CD4-positive, alpha-beta T cell treated with Interleukin-4 for 4 hours (primary cell): ENCODE measurements around the gene OTUD5.
A peak's percentile ranks its signal among the peaks of the same experiment; 100 is the strongest.

Experiments
- DNase-seq: peaks from one replicate; pipeline ENCODE4 v3.0.0-alpha.2; 2020

Gene OTUD5

DNA sequence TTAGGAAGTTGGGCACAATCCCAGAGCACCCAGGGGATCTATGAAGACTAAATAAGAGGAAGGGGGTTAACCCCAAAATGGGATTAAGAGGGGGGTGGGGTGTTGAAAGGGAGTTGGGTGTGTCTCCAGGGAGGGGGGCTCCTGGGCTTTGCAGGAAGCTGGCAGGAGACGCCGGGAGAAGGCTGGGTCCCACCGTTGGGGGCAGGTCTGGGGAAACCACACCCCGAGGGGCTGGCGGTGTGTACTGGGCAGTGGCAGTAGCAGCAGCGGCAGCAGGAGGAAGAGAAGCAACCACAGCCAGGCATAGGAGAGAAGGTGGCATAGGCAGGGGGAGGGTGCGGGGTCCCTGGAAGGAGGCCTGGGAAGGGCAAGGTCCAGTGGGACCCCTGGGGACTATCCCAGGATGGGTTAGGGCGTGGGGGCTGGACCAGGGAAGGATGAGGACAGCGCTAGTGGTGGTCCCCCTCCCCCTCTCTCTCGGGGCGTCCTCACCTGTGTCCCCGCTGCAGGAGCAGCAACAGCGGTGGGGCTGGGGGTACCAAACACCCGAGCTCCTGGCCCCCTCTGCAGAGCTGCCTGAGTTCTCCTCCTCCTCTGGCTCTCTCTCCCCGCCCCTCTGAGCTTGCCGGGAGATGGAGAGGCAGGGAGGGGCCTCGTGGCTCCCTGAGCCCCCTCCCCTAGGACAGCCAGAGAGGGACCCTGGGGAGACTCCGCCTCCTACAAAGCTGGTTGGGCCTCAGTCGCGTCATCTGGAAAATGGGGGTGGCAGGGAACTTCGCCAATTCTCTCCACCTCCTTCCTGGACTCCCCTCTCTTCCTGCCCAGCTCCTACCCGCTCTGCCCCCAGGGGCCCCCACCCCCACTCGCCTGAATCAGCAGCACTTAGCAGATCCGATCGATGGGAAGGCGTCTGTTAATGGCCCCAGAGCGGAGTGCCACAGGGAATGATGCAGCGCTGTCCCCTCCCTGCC is 14.1 kb upstream of the OTUD5 start, which contains the start of gene KCND1:
KCND1 (minus strand) TSS at position 596 of the 971 bp plus-strand sequence. CDS start 1,573 bp downstream, outside the sequence.
- no peak for DNase-seq

DNA sequence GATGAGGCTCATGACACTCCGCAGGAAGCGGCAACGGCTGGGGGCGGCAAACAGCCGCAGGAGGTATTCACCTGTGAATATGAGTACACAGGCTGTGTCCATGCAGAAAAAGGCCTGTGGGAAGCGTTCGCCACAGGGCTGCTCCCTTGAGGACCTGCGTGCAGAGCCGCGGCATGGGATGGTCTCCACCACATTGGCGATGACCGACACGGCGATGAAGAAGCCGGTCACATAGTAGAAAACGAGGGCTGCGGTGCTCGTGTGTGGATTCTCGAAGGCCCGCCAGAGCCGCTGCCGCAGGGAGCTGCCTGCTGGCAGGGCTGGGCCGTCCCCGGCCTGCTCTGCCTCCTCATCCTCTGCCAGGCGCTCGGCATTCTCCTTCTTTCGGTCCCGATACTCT is 12.1 kb upstream of the OTUD5 start:
- DNase-seq = no peak

DNA sequence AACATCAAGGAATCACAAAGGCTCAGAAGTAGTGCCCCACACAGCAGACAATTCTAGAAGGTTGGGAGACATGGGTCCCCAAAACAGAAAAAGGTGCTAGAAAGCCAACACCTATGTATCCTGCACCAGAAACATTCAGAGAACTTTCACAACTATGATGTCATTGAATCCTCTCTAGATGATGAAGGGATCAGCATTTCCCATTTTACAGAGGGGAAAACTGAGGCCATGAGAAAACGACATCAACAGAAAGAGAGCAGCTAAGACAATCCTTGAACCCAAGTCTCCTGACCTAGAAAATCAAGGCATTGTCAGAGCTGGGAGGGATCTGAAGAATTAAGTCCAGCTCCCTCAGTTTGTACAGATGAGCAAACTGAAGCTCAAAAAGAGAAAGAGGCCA is 11.0 kb upstream of the OTUD5 start:
- DNase-seq = no peak

DNA sequence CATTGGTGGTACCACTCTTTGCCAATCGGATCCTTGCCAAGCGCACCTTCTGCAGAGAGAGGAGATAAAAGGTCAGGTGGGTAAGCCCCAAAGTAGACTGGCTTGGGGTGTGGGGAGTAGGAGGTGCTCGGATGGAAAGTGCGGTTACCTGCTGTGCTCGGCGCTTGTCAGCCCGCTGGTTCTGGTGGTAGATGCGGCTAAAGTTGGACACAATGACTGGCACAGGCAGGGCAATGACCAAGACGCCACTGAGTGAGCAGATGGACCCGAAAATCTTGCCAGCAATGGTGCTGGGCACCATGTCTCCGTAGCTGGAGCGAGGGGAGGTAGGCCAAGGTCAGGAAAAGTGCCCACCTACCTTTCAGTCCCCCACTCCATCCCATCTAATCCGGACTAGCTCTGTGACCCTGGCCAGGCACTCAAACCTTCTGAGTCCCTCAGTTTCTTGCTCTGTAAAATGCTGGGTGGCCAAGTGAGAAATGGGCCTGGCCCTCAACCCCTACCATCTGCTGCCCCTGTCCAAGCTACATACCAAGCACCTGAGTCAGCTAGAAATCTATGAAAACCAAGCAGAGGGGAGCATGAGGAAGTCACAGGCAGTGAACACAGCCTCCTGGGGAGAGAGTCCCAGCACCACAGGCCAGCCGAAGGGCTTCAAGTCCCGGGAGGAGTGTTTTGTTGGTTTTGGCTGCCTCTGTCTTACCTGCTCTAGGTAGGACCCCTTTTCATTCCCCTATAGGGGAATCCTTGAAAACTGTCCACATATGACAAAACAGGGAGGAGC is 9.6 kb upstream of the OTUD5 start:
- no peak for DNase-seq

DNA sequence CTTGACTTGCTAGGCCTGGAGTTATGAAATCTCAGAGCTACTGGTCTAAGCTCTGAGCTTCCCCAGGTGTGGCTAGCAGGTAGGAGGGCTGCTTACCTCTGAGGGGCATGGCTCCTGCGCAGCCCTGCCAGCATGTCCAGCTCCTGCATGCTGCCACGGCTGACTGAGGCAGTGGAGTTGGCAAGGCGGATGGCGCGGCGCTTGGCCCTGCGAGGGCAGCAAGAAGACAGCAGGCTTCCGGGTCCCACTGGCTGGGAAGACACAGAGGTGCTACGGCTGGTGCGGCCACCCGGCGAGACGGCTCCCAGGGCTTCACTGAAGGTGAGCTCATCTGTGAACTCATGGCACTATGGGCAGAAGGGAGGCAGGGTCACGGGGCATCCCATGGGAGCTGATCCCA is 8.6 kb upstream of the OTUD5 start:
- no peak for DNase-seq

DNA sequence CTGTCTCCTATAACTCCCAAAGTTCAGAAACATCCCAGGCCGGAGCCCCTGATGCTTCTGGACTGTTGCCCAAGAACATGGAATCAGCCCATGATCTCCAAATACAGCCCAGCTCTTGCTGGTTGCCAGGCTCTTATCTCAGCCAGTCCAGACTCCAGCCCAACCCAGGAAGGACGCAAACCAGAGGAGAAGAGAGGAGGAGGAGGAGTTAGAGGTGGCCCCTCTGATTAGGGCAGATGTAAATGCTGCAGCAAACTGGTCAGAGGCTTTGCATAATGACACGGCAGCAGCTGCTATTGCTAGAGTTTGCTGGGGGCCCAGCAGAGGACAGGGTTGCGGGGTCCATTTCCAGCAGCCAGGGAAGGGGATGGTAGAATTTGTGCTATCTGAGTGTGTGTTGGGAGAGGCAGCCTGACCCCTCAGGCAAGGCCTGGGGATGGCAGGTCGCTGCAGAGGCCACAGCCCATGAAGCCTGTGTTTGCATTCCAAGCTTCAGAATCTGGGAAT is 4.2 kb upstream of the OTUD5 start:
- no peak for DNase-seq

DNA sequence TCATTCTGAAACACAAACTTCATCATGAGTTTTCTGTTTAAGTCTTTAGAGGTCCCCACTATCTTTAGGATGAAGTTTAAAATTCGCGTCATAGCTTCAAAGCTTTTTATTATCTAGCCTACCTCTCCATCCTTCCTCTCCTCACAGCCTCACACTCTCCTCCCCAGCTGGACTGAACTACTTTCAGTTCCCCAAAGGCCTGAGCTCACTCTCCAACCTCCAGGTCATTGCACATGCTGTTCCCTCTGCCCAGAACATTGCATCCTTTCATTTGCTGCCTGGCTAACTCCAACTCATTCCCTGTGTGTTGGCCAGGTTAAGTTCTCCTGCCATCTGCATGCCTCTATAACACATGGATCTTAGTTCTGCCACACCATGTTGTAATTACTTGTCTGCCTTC is 2.9 kb upstream of the OTUD5 start:
- no peak for DNase-seq

DNA sequence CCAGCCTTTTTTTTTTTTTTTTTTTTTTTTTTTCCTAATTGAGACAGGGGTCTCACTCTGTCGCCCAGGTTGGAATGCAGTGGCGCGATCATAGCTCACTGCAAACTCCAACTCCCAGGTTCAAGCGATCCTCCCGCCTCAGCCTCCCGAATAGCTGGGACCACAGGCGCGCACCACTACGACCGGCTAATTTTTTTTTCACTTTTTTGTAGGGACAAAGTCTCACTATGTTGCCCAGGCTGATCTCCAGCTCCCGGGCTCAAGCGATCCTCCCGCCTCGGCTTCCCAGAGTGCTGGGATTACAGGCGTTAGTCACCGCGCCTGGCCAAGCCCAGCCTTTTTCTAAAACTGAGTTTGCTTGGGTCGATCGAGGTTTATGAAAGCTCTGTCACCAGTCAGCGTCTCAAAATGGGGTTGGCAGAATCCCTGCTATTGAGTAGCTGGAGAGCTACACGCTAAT is 1.3 kb upstream of the OTUD5 start:
- no peak for DNase-seq

DNA sequence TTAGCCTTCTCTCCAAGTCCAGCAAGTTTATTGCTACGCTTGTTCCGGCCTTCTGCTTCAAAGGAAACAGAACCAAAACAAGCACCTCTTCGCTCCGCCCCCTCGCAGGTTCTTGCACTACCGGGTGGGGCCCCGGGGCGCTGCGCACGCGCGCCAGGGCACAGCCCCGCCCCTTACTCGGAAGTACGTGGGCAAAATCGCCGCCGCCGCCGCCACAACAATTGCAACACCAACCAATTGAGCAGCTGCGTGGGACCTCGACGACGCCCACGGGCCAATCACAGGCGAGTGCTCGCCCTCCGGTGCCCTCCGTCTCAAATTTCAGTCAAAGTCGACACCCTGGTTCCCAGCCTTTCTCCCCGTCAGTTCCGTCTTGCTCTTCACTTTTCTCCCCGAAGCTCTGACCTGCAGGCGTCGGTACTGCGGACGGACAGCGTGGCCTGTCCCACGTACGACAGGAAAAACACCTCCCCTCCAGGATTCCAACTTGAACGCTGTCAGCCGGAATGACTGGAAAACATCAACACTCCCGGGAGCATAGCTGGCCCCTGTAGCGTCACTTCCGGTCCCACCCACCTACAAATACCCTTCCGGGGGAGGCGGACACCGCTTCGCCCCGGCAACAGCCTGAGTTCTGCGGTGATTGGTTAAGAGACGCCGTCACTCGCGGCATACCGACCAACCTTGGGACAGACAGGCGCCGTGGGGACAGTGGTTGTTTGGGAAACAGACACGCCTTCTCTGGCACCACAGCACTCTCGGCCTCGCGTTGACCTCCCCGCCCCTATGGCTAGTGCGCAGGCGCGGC is 624 bp upstream of the OTUD5 start:
- DNase-seq = peak; percentile 98

DNA sequence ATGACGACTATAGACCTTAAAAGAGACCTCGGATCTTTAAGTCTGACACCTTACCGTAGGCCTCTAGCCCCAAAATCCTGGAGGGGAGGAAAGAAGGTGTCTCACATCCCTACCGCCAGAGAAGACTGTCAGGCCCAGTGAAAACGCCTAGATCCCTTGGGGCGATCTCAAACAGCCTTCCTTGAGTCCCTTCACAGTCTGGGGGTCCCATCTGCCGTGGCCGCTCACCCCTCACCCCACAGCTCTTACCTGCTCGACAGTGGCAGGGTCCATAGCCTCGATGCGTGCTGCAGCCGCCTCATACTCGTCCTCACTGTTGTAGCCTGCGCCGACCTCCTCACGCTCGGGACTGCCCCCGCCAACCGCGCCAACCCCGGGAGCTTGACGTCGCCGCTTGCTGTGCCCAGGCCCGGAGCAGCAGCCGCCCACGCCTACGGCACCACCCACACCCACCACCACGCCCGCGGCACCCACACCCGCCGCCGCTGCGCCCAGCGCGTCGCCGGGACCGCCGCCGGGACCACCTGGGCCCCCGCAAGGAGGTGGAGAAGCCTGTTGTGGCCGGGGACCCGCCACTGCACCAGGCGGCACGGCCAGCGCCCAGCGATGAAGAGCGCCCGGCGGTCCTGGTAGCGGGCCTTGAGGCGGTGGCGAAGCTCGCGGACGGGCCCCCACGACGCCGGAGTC is 536 bp downstream of the OTUD5 start:
- peak; percentile 39 for DNase-seq

DNA sequence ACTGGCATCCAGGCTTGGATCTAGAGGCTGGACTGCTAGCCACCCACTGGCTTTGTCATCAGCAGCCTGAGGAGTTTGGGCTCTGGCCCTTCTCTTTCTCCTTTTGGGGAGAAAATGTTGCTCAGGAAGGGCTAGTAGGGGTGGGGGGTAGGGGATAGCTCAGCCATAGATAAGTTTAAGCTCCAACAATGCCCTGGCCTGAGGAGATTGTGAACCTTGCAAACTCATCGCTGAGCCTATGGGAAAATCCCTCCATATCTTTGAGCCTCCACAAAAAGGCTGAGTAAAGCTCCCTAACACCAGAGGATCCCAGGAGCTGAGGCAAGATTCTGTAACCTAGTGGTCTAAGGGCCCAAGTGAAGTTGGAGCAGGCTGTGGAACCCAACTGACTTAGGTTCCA is 8.8 kb downstream of the OTUD5 start:
- DNase-seq = no peak

DNA sequence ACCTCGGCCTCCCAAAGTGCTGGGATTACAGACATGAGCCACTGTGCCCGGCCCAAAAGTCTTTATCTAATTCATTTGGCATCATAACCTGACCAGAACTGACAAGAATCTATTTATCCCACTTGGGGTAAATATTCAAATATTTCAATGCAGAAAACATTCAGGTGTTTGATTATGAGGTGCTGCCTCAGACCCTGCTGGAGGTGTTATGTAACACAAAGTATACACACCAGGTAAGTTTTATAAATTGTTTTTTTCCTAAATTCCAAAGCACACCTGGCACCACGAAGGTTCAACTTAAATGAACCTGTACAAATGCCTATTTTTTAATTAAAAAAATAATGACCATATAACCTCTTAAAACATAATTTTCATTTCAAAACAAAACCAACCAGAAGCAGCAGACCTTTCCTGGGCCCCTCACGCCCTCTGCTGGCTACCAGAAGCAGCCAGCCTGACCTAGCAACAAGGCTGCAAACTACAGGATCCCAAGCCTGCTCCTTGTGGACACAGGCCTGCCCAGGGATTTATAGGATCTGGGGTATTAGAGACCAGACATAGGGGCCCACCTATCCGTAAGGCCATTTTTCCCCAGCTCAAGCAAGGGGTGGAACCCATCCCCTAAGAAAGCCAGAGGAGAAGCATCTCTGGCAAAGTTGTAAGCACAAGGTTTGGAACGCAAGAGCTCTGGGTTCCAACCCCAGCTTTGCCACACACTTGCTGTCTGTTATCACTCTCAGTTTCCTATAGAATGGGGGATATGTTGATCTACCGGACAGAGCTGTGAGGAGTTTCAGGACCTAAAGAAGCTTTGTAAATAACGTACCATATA is 11.7 kb downstream of the OTUD5 start:
- DNase-seq = peak; percentile 46

DNA sequence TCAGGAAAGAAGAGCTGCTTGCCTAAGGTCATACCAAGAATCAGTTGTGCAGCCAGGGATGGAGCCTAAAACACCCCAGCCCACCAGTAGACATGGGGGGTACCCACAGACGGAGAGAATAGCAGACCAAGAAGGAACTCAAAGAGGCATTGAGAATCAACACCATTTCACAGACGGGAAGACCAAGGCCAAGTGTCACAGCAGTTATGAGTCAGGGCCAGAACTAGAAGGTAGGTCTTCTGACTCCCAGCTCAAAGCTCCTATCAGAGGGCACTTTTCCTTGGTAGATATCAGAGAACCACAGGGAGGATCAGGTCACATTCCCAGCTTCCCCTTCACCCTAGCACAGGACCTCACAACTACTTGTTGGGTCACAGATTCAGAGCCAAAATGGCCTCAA is 14.5 kb downstream of the OTUD5 start:
- DNase-seq = no peak

DNA sequence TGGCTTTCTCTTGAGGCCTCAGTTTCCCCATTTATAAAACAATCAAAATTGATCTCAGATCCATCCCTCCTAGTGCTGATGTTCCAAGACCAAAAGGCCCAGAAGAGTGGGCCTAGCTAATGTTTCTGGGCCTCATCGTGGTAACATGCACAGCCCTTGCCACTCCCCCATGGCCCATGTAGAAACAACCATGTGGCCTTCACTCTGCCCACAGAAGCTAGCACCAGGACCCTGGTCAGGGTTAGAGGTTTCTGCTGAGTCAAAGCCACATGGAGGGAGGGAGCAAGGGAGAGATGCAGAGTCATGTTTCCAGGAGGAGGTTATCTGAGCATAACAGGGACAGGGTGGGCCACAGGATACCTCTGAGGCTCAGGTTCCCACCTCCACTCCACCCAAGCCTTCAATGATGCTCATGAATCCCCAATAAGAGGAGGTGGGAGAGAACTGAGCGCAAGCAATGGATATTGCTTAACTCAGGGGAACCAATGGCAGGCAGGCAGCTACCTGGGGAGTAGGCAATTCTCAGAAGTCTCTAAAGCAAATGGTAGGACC is 16.9 kb downstream of the OTUD5 start:
- no peak for DNase-seq

DNA sequence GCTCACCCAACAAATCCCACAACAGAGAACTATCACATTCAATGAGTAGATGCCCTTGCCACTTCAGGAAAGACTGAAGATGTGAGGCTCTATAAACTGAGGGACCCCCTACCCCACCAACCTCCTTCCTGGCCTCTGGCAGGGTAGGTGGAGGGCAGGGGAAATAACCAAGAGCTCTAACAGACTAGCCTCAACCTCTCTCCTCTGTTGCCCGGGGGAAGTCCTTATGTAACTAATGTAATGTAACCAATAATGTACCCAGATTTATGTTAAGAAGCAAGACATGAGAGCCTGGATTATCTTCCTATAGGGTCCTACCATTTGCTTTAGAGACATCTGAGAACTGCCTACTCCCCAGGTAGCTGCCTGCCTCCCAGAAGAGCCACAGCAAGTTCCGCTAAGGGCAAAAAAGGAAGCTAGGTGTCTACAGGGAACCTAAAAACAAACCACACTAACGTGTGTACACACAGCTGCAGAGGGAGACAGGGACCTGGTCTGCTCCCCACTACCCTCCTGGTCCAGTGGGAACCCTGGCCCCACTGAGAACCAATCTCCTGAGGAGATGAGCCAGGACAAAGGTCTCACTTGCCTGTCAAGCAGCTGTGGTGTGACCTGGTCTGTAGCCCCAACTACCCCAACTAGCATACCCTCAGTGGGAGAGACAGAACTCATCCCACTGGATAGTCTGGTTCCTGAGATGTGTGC is 17.7 kb downstream of the OTUD5 start:
- DNase-seq = peak; percentile 27

DNA sequence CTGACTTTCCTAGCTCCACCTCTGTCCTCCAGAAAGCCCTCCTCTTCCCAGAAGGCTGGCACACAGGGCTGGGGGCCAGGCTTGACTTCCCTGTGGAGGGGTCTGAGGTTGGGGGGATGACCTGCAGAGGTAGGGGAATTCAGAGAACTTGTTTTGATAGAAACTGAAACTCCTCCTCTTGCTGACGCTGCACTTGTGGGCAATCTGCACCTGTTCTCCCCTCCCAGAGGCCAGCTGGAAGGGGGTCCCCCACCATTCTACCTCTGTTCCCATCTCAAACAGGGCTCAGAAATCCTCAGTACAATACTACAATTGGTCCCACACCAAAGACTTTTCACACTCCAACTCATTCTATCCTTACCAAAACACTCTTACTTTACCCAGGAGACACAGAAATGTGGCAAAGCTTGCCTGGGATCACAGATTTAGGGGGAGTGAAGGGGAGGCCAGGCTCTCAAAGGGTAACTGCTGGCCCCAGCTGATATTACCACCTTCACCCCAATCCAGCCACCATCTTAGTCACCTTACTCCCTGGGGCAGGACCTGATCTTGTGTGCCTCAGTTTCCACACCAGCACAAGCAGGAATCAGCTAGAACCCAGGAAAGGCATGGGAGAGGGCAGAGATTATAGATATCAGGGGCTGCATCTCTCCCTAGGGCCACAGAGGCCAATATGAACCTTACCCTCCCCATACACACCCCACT is 18.5 kb downstream of the OTUD5 start:
- DNase-seq = peak; percentile 75

DNA sequence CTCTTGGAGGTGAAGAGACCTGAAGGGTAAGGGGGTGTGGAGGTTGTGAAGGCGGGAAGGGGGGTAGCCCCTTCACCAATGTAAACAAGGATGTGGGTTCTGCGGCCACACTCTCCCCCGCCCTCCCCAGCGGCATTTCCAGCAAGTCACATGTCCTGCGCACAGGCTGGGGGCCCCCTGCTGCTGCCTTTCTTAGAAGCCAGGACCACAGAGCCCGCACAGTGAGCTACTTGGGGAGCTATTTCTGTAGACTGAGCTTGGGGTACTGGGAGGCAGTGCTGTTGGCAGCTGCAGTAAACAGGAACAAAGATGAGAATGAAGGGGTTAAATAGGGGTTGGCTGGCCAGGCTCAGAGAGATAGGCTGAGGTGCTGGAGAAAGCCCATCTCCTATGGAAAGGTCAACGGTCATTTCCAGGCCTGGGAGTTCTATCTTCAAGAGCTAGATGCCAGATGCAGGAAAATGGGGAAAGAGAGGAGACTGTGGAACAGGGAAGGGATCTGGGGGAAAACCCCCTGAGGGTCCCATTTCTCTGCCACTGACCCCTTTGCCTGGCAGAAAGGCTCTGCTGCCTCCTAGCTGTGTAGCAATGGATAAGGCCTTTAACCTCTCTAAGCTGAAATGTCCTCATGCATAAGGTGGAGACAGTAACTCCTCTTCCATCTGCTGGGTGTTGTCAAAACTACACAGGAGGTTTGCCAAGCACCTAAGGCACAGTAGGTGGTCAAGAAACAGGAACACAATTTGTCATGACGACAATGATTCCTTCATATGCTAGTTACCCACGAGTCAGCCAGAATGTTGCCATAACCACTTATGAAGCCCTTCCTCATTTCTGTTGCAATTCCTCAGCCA is 20.1 kb downstream of the OTUD5 start:
- peak; percentile 92 for DNase-seq

DNA sequence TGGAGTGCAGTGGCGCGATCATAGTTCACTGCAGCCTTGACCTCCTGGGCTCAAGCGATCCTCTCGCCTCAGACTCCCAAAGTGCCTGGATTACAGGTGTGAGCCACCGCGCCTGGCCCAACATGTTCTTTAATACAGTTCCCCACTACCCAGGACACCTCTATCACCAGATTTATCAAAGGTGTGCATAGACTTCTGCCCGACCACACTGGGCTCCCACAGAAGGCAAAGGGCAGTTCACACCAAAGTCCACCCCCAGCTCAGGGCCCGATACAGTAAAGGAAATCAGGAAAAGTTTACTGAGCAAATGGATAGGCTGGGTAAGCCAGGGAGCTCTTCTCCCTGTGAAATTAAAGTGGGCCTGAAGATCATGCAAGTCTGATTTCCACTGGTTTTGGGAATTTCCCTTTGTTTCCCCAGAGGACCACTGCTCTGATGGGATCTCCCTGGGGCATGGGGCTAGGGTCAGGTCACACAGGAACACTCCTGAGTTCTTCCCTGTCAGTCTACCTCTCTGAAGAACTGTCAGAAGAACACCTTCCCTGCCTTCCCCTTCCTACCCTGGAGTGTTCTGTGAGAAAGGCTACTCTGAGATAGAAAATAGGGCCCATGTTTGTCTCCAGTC is 20.9 kb downstream of the OTUD5 start:
- DNase-seq = no peak
